Peyer's patch (tissue), 4 donors: ENCODE results near the gene EIF2S2. TPM values are rescaled to one million over a fixed set of nuclear protein-coding genes. Genes with fewer than 3 reads are reported as not detected.

Experiments used
- DNase-seq, 3 donors: peaks; one replicate each; pipeline ENCODE4 v3.0.0-alpha.2; 2017 to 2019
- H3K27ac ChIP-seq, 4 donors: fragments of 200-600 bp; sonication (generic); one replicate each; pipeline ENCODE4 v1.5.1; 2016 to 2019
- H3K27me3 ChIP-seq, 2 donors: fragments of 200-600 bp; sonication (generic); one replicate each; pipeline ENCODE4 v1.5.1; 2019
- H3K36me3 ChIP-seq, 3 donors: fragments of 200-600 bp; sonication (generic); one replicate each; pipeline ENCODE4 v1.5.1; 2016 to 2019
- H3K4me1 ChIP-seq, 4 donors: fragments of 200-600 bp; sonication (generic); one replicate each; pipeline ENCODE4 v1.5.1; 2016 to 2019
- H3K4me3 ChIP-seq, 4 donors: fragments of 200-600 bp; sonication (generic); 1 replicate in 3 of 4; 2 replicates in 1 of 4; pipeline ENCODE4 v1.5.1; 2016 to 2019; ENCODE audit warnings: mild to moderate bottlenecking in 1 of 4
- H3K9me3 ChIP-seq, 4 donors: fragments of 200-600 bp; sonication (generic); one replicate each; pipeline ENCODE4 v1.5.1; 2016 to 2019; ENCODE audit warnings: mild to moderate bottlenecking in 1 of 4
- CTCF ChIP-seq, 6 experiments: fragments of 450-650 bp in 4 of 6; fragments of 200-600 bp in 2 of 6; sonication (generic) in 1 of 6; IDR thresholded peaks; one replicate each; pipeline ENCODE4 v1.5.1; 2017 to 2019; ENCODE audit warnings: antibody characterized with exemption in 6 of 6, mild to moderate bottlenecking in 3 of 6, moderate library complexity in 1 of 6
- POLR2A ChIP-seq, 2 donors: fragments of 450-650 bp; IDR thresholded peaks; one replicate each; pipeline ENCODE4 v1.5.1; 2017; ENCODE audit warnings: antibody characterized with exemption in 2 of 2, mild to moderate bottlenecking in 2 of 2, moderate library complexity in 2 of 2
- small RNA-seq, 2 donors: library from RNA; depleted of rRNA; stranded (forward); fragments of <200 nt; gene quantifications; one replicate each; pipeline ENCODE3, GENCODE V24; 2016
- total RNA-seq, 4 donors: library from RNA; depleted of rRNA; stranded (reverse); fragments of >200 nt; gene quantifications; one replicate each; pipeline ENCODE4 v1.1.0, GENCODE V29; 2016

Gene EIF2S2
- total RNA-seq, 4 donors from 2014 or later, result 25.0 to 48.7 (median 30.6) TPM

- peaks cover 0 to 31% (median 0%) of the 10 kb centered on the region in 4 donors for H3K4me1 ChIP-seq
- peak in 1 of 3 donors; percentile 58 for DNase-seq
Observed at GRCh38 chr20:34045294-34045693, 66.7 kb downstream of the EIF2S2 start.

GRCh38 chr20:34043025-34043424, 69.0 kb downstream of the EIF2S2 start:
- TF ChIP-seq POLR2A (IDR thresholded peaks at IDR 0.05), result no peak
- no peak for TF ChIP-seq CTCF (IDR thresholded peaks at IDR 0.05)
- H3K27me3 ChIP-seq, result no peaks in the 10 kb centered on the region
- no peaks in the 10 kb centered on the region for H3K9me3 ChIP-seq
- H3K27ac ChIP-seq, result no peak overlapping the region
- peaks cover 0 to 47% (median 0%) of the 10 kb centered on the region in 4 donors for H3K4me1 ChIP-seq
- H3K36me3 ChIP-seq, result no peaks in the 10 kb centered on the region
- no peak for DNase-seq
- no peak overlapping the region for H3K4me3 ChIP-seq

More at GRCh38 chr20:34045294-34045693, 66.7 kb downstream of the EIF2S2 start:
- no peaks in the 10 kb centered on the region for H3K9me3 ChIP-seq
- H3K36me3 ChIP-seq, result no peaks in the 10 kb centered on the region
- TF ChIP-seq POLR2A (IDR thresholded peaks at IDR 0.05), result no peak
- no peak for TF ChIP-seq CTCF (IDR thresholded peaks at IDR 0.05)
- no peak overlapping the region for H3K4me3 ChIP-seq
- H3K27ac ChIP-seq, result no peak overlapping the region
- no peaks in the 10 kb centered on the region for H3K27me3 ChIP-seq

- H3K36me3 ChIP-seq, result no peaks in the 10 kb centered on the region
- TF ChIP-seq POLR2A (IDR thresholded peaks at IDR 0.05), result no peak
- no peak for TF ChIP-seq CTCF (IDR thresholded peaks at IDR 0.05)
- no peak overlapping the region for H3K4me3 ChIP-seq
- H3K27me3 ChIP-seq, result no peaks in the 10 kb centered on the region
- DNase-seq, result no peak
- no peak overlapping the region for H3K27ac ChIP-seq
- H3K4me1 ChIP-seq, result peaks cover 0 to 55% (median 2%) of the 10 kb centered on the region in 4 donors
- H3K9me3 ChIP-seq, result no peaks in the 10 kb centered on the region
Observed at GRCh38 chr20:34042262-34042661, 69.8 kb downstream of the EIF2S2 start.

GRCh38 chr20:34041226-34041625, 70.8 kb downstream of the EIF2S2 start:
- DNase-seq, result no peak
- H3K9me3 ChIP-seq, result no peaks in the 10 kb centered on the region
- no peaks in the 10 kb centered on the region for H3K36me3 ChIP-seq
- no peak overlapping the region for H3K27ac ChIP-seq
- peaks cover 0 to 58% (median 5%) of the 10 kb centered on the region in 4 donors for H3K4me1 ChIP-seq
- H3K4me3 ChIP-seq, result no peak overlapping the region
- no peaks in the 10 kb centered on the region for H3K27me3 ChIP-seq
- no peak for TF ChIP-seq CTCF (IDR thresholded peaks at IDR 0.05)
- TF ChIP-seq POLR2A (IDR thresholded peaks at IDR 0.05), result no peak

GRCh38 chr20:34040300-34040995, 71.6 kb downstream of the EIF2S2 start:
- H3K4me1 ChIP-seq, result peaks cover 0 to 51% (median 5%) of the 10 kb centered on the region in 4 donors
- no peaks in the 10 kb centered on the region for H3K36me3 ChIP-seq
- H3K4me3 ChIP-seq, result no peak overlapping the region
- no peaks in the 10 kb centered on the region for H3K9me3 ChIP-seq
- DNase-seq, result no peak
- TF ChIP-seq POLR2A (IDR thresholded peaks at IDR 0.05), result no peak
- no peak for TF ChIP-seq CTCF (IDR thresholded peaks at IDR 0.05)
- no peaks in the 10 kb centered on the region for H3K27me3 ChIP-seq
- H3K27ac ChIP-seq, result no peak overlapping the region

Small RNAs within 50 kb of the gene (small RNA-seq; reads per million reads assigned to genes)
- 0 to 0.13 reads per million in 2 donors for gene MIR4755

Other genes starting within 250 kb of the EIF2S2 start
- 100 to 1,000 TPM; 100 to 115 (median 106) TPM for gene RALY, start 118.3 kb downstream of the EIF2S2 start, total RNA-seq
- not detected for gene ASIP, start 129.2 kb upstream of the EIF2S2 start, total RNA-seq
- 10 to 100 TPM; 46.9 to 52.4 (median 49.4) TPM for gene AHCY, start 191.1 kb upstream of the EIF2S2 start, total RNA-seq